Measurements from ENCODE around the gene EFCAB14. TPM values are rescaled to one million over a fixed set of nuclear protein-coding genes. Genes with fewer than 3 reads are reported as not detected.
"Not testable (repeated sequence)": the region's sequence is repeated elsewhere in the genome, so short reads cannot be mapped to it uniquely, and the experiment has no call there.

Gene EFCAB14
- total RNA-seq, 1 experiment from 2014 or later = 27.3 TPM

DNA sequence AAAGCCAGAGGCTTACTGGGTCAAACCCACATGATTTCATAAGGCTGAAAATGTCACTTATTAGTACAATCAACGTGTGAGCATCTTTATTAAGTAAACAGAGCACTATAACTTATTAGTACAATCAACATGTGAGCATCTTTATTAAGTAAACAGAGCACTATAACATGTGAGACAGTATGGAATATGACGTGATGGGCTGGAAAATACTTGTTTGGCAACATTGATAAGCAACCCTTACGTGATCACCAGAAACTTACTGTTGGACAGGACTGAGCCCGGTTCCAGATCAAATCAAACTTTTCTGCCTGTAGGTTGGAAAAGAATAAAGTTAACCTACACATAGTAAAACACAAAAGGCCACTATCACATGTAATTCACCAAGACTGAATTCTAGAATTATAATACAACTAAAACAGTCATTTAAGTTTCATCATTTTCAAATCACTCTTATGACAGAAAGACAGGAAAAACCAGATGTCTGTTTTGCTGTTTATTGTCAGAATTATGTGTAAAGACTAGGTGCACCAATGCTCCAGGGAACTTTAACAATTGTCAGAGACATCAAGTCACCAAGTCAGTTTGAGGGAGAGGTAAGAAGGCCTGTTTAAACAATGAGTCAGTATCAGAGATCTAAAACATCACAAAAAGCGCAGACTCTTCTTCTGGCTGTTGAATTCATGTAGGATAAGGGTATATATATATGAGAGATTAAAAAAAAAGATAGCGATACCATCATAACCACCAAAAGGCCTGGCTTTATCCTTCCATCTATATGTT lies 66.4 kb downstream of the EFCAB14 start:
- peaks cover 11% of the 10 kb centered on the region for H3K9me3 ChIP-seq
- no peak overlapping the region for H3K4me3 ChIP-seq
- H3K27me3 ChIP-seq = no peaks in the 10 kb centered on the region
- H3K36me3 ChIP-seq = peaks cover 79% of the 10 kb centered on the region
- DNase-seq = no peak

GRCh38 chr1:46651152-46651551 lies 67.8 kb downstream of the EFCAB14 start:
- Histone ChIP-seq H3K36me3 (peaks cover 72% of the 10 kb centered on the region), H3K9me3 (peaks cover 11% of the 10 kb centered on the region)
- H3K27me3 ChIP-seq, DNase-seq, H3K4me3 ChIP-seq: not testable (repeated sequence)

- no peaks in the 10 kb centered on the region for H3K27me3 ChIP-seq
- no peak for DNase-seq
- H3K9me3 ChIP-seq = peaks cover 11% of the 10 kb centered on the region
- peaks cover 66% of the 10 kb centered on the region for H3K36me3 ChIP-seq
- H3K4me3 ChIP-seq = no peak overlapping the region
Observed at GRCh38 chr1:46650491-46650890, 68.4 kb downstream of the EFCAB14 start.

GRCh38 chr1:46649764-46650163 lies 69.2 kb downstream of the EFCAB14 start:
- peaks cover 11% of the 10 kb centered on the region for H3K9me3 ChIP-seq
- no peak overlapping the region for H3K4me3 ChIP-seq
- H3K27me3 ChIP-seq = no peaks in the 10 kb centered on the region
- no peak for DNase-seq
- peaks cover 60% of the 10 kb centered on the region for H3K36me3 ChIP-seq

DNA sequence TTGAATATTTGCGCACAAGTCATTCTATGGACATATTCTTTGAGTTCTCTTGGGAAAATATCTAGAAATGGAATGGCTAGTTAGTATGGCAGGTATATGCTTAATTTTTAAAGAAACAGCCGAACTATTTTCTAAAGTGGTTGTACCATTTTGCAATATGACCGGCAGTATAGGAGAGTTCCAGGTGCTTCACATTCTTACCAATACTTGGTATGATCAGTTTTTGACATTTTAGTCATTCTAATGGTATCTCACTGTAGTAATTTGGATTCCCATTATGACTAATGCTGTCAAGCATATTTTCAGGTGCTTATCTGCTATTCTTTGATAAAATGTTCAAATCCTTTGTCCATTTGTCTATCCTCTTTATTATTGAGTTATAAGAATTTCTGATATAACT lies 71.3 kb downstream of the EFCAB14 start:
- H3K4me3 ChIP-seq = no peak overlapping the region

DNA sequence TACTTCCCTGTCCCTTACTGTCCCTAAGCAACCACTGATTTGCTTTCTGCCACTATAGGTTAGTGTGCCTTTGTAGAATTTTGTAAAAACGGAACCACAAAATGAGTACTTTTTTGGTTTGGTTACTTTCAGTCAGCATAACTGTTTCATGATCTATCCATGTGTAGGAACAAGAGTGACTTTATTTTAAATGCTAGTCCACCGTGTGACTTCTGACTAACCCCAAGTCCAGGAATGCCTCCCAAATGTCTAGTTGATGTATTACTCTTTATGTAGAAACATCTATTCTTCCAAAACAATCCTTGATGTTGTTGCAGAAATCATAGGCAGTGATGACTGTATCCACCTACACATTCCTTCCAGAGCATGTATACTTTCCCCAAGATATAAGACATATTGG lies 72.1 kb downstream of the EFCAB14 start:
- no peak for DNase-seq
- peaks cover 62% of the 10 kb centered on the region for H3K36me3 ChIP-seq
- H3K9me3 ChIP-seq = peaks cover 11% of the 10 kb centered on the region
- no peak overlapping the region for H3K4me3 ChIP-seq
- H3K27me3 ChIP-seq = no peaks in the 10 kb centered on the region

More for the DNA sequence above, 71.3 kb downstream of the EFCAB14 start:
- DNase-seq = no peak
- H3K27me3 ChIP-seq = no peaks in the 10 kb centered on the region
- H3K36me3 ChIP-seq = peaks cover 62% of the 10 kb centered on the region
- peaks cover 11% of the 10 kb centered on the region for H3K9me3 ChIP-seq

GRCh38 chr1:46646331-46646730 lies 72.6 kb downstream of the EFCAB14 start:
- Histone ChIP-seq H3K9me3 (peaks cover 11% of the 10 kb centered on the region), H3K27me3 (no peaks in the 10 kb centered on the region), H3K36me3 (peaks cover 62% of the 10 kb centered on the region), H3K4me3 (no peak overlapping the region)
- no peak for DNase-seq

DNA sequence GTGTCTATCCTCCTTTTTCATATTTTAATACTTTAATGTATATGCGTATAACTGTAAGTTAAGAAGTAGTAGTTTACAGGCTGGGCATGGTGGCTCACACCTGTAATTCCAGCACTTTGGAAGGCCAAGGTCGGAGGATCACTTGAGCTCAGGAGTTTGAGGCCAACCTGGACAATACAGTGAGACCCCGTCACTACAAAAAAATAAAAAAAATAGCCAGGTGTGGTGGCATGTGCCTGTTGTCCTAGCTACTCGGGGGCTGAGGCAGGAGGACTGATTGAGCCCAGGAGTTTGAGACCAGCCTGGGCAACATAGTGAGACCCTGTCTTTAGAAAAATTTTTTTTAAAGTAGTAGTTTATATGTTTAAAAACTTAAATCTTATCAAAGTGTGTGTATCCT lies 73.1 kb downstream of the EFCAB14 start:
- no peaks in the 10 kb centered on the region for H3K27me3 ChIP-seq
- H3K36me3 ChIP-seq = peaks cover 60% of the 10 kb centered on the region
- H3K4me3 ChIP-seq = no peak overlapping the region
- peaks cover 11% of the 10 kb centered on the region for H3K9me3 ChIP-seq
- DNase-seq = no peak

GRCh38 chr1:46643368-46643775 lies 75.5 kb downstream of the EFCAB14 start:
- H3K36me3 ChIP-seq = peaks cover 39% of the 10 kb centered on the region
- H3K4me3 ChIP-seq = no peak overlapping the region
- DNase-seq = peak; percentile 81
- no peaks in the 10 kb centered on the region for H3K27me3 ChIP-seq
- no peaks in the 10 kb centered on the region for H3K9me3 ChIP-seq

- Histone ChIP-seq H3K36me3 (peaks cover 28% of the 10 kb centered on the region), H3K4me3 (no peak overlapping the region), H3K9me3 (no peaks in the 10 kb centered on the region), H3K27me3 (no peaks in the 10 kb centered on the region)
- DNase-seq = no peak
Observed at GRCh38 chr1:46642115-46642680, 76.7 kb downstream of the EFCAB14 start.

GRCh38 chr1:46639547-46639946 lies 79.4 kb downstream of the EFCAB14 start:
- Histone ChIP-seq H3K4me3 (no peak overlapping the region), H3K9me3 (no peaks in the 10 kb centered on the region), H3K27me3 (no peaks in the 10 kb centered on the region), H3K36me3 (peaks cover 32% of the 10 kb centered on the region)
- DNase-seq = no peak

- H3K27me3 ChIP-seq = no peaks in the 10 kb centered on the region
- DNase-seq = no peak
Observed at GRCh38 chr1:46638921-46639320, 80.0 kb downstream of the EFCAB14 start.

DNA sequence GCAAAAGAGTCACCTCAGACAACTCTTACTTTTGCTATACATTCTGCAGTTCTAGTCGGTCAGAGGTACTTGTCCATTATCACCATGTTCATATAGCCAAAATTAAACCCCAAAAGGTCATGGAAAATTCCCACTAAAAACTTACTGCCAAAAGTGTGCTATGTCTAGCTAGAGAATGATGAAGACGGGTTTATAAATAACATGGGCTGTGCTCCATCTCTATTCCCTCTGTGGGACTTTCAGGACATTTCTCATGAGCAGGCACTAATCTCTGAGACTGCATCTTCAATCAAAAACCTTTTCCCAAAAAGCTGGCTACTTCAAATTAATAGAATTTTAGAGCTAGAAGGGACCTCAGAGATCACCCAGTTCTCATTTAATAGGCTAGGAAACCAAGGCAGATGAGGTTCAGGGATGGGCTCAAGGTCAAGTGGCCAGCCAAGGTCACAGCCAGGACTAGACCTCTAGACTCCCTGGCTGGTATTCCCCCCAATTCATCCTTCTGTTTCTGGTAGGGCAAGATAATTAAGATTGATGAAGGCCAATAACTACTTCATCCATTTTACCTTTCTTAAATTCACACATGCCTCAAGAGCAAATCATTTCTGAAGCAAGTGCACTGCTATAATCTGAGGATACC lies 81.3 kb downstream of the EFCAB14 start:
- no peaks in the 10 kb centered on the region for H3K9me3 ChIP-seq
- no peak for DNase-seq

More at GRCh38 chr1:46638921-46639320, 80.0 kb downstream of the EFCAB14 start:
- no peak overlapping the region for H3K4me3 ChIP-seq
- H3K36me3 ChIP-seq = peaks cover 33% of the 10 kb centered on the region
- H3K9me3 ChIP-seq = no peaks in the 10 kb centered on the region

DNA sequence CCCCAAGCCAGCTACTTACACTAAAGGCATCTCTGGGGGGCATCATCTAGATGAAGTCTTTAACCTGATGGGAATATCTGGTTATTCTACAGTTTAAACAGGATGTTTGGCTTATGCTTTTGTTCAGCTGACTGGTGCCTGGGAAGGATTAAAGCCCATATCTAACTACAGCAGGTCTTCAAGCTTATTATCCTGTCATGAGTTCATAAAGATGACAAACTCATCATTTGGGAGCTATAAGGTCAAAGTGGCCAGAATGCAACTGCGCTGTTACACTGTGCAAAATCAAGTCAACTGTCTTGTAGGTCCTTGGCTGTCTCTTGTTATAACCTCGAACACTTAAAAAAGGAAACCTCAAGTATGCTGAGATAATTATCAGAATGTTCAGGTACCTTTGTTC lies 83.7 kb downstream of the EFCAB14 start:
- no peak overlapping the region for H3K4me3 ChIP-seq
- H3K9me3 ChIP-seq = no peaks in the 10 kb centered on the region
- no peak for DNase-seq
- H3K36me3 ChIP-seq = peaks cover 25% of the 10 kb centered on the region
- no peaks in the 10 kb centered on the region for H3K27me3 ChIP-seq

More for the DNA sequence above, 81.3 kb downstream of the EFCAB14 start:
- H3K4me3 ChIP-seq = no peak overlapping the region
- H3K36me3 ChIP-seq = peaks cover 33% of the 10 kb centered on the region
- H3K27me3 ChIP-seq = no peaks in the 10 kb centered on the region

GRCh38 chr1:46630719-46631118 lies 88.2 kb downstream of the EFCAB14 start:
- H3K27me3 ChIP-seq = no peaks in the 10 kb centered on the region
- no peaks in the 10 kb centered on the region for H3K9me3 ChIP-seq
- no peak overlapping the region for H3K4me3 ChIP-seq
- peaks cover 24% of the 10 kb centered on the region for H3K36me3 ChIP-seq
- no peak for DNase-seq
